IPS DF 6.9 (cell line): Measurements from ENCODE around the gene ZNF423.

ENCODE experiments used
- DNase-seq: peaks from one replicate; pipeline ENCODE4 v3.0.0-alpha.2; 2013; ENCODE audit warnings: low read depth, low spot score
- H3K27ac ChIP-seq: one replicate; pipeline ENCODE4 v1.5.1; 2013; ENCODE audit warnings: low read length, control low read depth
- H3K27me3 ChIP-seq: 2 replicates; pipeline ENCODE4 v1.6.1; 2013; ENCODE audit warnings: mild to moderate bottlenecking, low read length; ENCODE audit not compliant: control insufficient read depth, insufficient read depth
- H3K36me3 ChIP-seq: 2 replicates; pipeline ENCODE4 v1.6.1; 2013; ENCODE audit warnings: low read length; ENCODE audit not compliant: control insufficient read depth, insufficient read depth
- H3K4me1 ChIP-seq: 2 replicates; pipeline ENCODE4 v1.6.1; 2013; ENCODE audit warnings: low read length; ENCODE audit not compliant: control insufficient read depth, insufficient read depth
- H3K4me3 ChIP-seq: 2 replicates; pipeline ENCODE4 v1.5.1; 2013; ENCODE audit warnings: mild to moderate bottlenecking, low read length
- H3K9me3 ChIP-seq: 2 replicates; pipeline ENCODE4 v1.6.1; 2013; ENCODE audit warnings: low read length, inconsistent platforms; ENCODE audit not compliant: control insufficient read depth, insufficient read depth
- WGBS: extraction: QIAGEN DNeasy Blood & Tissue Kit; methylation state at CpG from one replicate; pipeline ENCODE4 v1.1.7; 2013; ENCODE audit warnings: mixed read lengths, missing lambda C conversion rate; ENCODE audit not compliant: insufficient read length, insufficient coverage; 5-methylcytosine and 5-hydroxymethylcytosine counted together

Gene ZNF423

GRCh38 chr16:49489686-49490320 is 366.1 kb downstream of the ZNF423 start:
- no CpG with 5 or more reads among the region's 7 CpGs for WGBS
- Histone ChIP-seq H3K4me1 (peaks cover 6% of the 10 kb centered on the region), H3K36me3 (no peaks in the 10 kb centered on the region), H3K27me3 (no peaks in the 10 kb centered on the region), H3K4me3 (no peak overlapping the region), H3K27ac (no peak overlapping the region), H3K9me3 (no peaks in the 10 kb centered on the region)
- no peak for DNase-seq

- H3K36me3 ChIP-seq = no peaks in the 10 kb centered on the region
- DNase-seq = no peak
- no peak overlapping the region for H3K4me3 ChIP-seq
- no peaks in the 10 kb centered on the region for H3K9me3 ChIP-seq
- no peak overlapping the region for H3K27ac ChIP-seq
- H3K4me1 ChIP-seq = peaks cover 8% of the 10 kb centered on the region
- no peaks in the 10 kb centered on the region for H3K27me3 ChIP-seq
- WGBS = no CpG with 5 or more reads among the region's 21 CpGs
Observed at GRCh38 chr16:49488740-49489525, 367.0 kb downstream of the ZNF423 start.

- no CpG with 5 or more reads among the region's 4 CpGs for WGBS
Observed at GRCh38 chr16:49488336-49488735, 367.6 kb downstream of the ZNF423 start.

GRCh38 chr16:49487746-49488145 is 368.2 kb downstream of the ZNF423 start:
- DNase-seq = no peak
- Histone ChIP-seq H3K4me1 (peaks cover 8% of the 10 kb centered on the region), H3K27me3 (no peaks in the 10 kb centered on the region), H3K27ac (no peak overlapping the region), H3K9me3 (no peaks in the 10 kb centered on the region), H3K36me3 (no peaks in the 10 kb centered on the region), H3K4me3 (no peak overlapping the region)
- no CpG with 5 or more reads among the region's 4 CpGs for WGBS

More at GRCh38 chr16:49488336-49488735, 367.6 kb downstream of the ZNF423 start:
- Histone ChIP-seq H3K4me1 (peaks cover 8% of the 10 kb centered on the region), H3K36me3 (no peaks in the 10 kb centered on the region), H3K27ac (no peak overlapping the region), H3K9me3 (no peaks in the 10 kb centered on the region), H3K27me3 (no peaks in the 10 kb centered on the region), H3K4me3 (no peak overlapping the region)
- DNase-seq = no peak

- WGBS = no CpG with 5 or more reads among the region's 2 CpGs
- Histone ChIP-seq H3K27me3 (no peaks in the 10 kb centered on the region), H3K4me3 (no peak overlapping the region), H3K9me3 (no peaks in the 10 kb centered on the region), H3K4me1 (peaks cover 5% of the 10 kb centered on the region; the same call in 1 of the 2 replicates), H3K27ac (no peak overlapping the region), H3K36me3 (no peaks in the 10 kb centered on the region)
- DNase-seq = no peak
Observed at GRCh38 chr16:49486400-49486799, 369.5 kb downstream of the ZNF423 start.

- Histone ChIP-seq H3K4me1 (peaks cover 2% of the 10 kb centered on the region; the same call in 1 of the 2 replicates), H3K27ac (no peak overlapping the region), H3K36me3 (no peaks in the 10 kb centered on the region), H3K4me3 (no peak overlapping the region), H3K9me3 (no peaks in the 10 kb centered on the region), H3K27me3 (no peaks in the 10 kb centered on the region)
- DNase-seq = no peak
Observed at GRCh38 chr16:49485663-49486062, 370.2 kb downstream of the ZNF423 start.

- peaks cover 2% of the 10 kb centered on the region; the same call in 1 of the 2 replicates for H3K4me1 ChIP-seq
- no peak for DNase-seq
- no peak overlapping the region for H3K4me3 ChIP-seq
- WGBS = no CpG with 5 or more reads among the region's 8 CpGs
- H3K27ac ChIP-seq = no peak overlapping the region
- no peaks in the 10 kb centered on the region for H3K36me3 ChIP-seq
- no peaks in the 10 kb centered on the region for H3K9me3 ChIP-seq
- H3K27me3 ChIP-seq = no peaks in the 10 kb centered on the region
Observed at GRCh38 chr16:49484936-49485335, 371.0 kb downstream of the ZNF423 start.

GRCh38 chr16:49484451-49484849 is 371.5 kb downstream of the ZNF423 start:
- Histone ChIP-seq H3K9me3 (no peaks in the 10 kb centered on the region), H3K27me3 (no peaks in the 10 kb centered on the region), H3K27ac (no peak overlapping the region), H3K36me3 (no peaks in the 10 kb centered on the region), H3K4me1 (peaks cover 2% of the 10 kb centered on the region; the same call in 1 of the 2 replicates), H3K4me3 (no peak overlapping the region)
- no peak for DNase-seq
- WGBS = no CpG with 5 or more reads among the region's 18 CpGs

GRCh38 chr16:49483651-49484450 is 372.1 kb downstream of the ZNF423 start:
- no peak for DNase-seq
- H3K36me3 ChIP-seq = no peaks in the 10 kb centered on the region
- no peak overlapping the region for H3K4me3 ChIP-seq
- peaks cover 2% of the 10 kb centered on the region; the same call in 1 of the 2 replicates for H3K4me1 ChIP-seq
- H3K27me3 ChIP-seq = no peaks in the 10 kb centered on the region
- no peak overlapping the region for H3K27ac ChIP-seq
- no CpG with 5 or more reads among the region's 22 CpGs for WGBS
- H3K9me3 ChIP-seq = no peaks in the 10 kb centered on the region

- no CpG with 5 or more reads among the region's 9 CpGs for WGBS
- H3K36me3 ChIP-seq = no peaks in the 10 kb centered on the region
- no peaks in the 10 kb centered on the region for H3K27me3 ChIP-seq
- no peak overlapping the region for H3K4me3 ChIP-seq
- no peak overlapping the region for H3K27ac ChIP-seq
- no peaks in the 10 kb centered on the region for H3K9me3 ChIP-seq
- H3K4me1 ChIP-seq = peaks cover 2% of the 10 kb centered on the region; the same call in 1 of the 2 replicates
- DNase-seq = no peak
Observed at GRCh38 chr16:49483251-49483650, 372.7 kb downstream of the ZNF423 start.
